ENCODE results near the gene A2ML1.
"Not testable (repeated sequence)": the region's sequence is repeated elsewhere in the genome, so short reads cannot be mapped to it uniquely, and the experiment has no call there.

Gene A2ML1

DNA sequence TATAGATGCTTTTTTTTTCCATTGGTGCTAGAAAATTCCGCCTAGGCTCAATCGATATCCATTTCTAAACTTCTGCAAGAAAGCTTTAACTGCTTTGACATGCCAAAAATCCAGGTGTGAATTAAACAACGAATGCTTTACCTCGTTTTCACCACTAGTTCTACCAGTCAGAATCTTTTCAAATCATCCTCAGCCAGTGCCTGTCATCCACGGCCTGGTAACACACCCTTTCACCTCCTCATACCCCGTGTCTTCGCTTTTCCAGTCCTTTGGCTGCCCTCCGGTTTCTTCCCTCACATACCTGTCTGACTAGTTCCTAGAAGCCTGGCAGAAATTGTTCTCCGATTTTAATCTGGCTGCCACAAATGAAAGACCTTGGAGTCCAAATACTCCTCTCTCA, 90.5 kb downstream of the A2ML1 start:
- WGBS, result 24% methylated on average over 8 of the region's 9 CpGs
- H3K9me3 ChIP-seq (ENCODE audit: control insufficient read depth, low read length), result no peaks in the 10 kb centered on the region

GRCh38 chr12:8913702-8914032, 91.2 kb downstream of the A2ML1 start:
- H3K9me3 ChIP-seq (ENCODE audit: control insufficient read depth, low read length), result no peaks in the 10 kb centered on the region

More for the DNA sequence above, 90.5 kb downstream of the A2ML1 start:
- Histone ChIP-seq H3K36me3 (ENCODE audit: control insufficient read depth in 1 of 2, insufficient read depth in 2 of 2, low read depth in 1 of 2, low read length in 2 of 2) (no peaks in the 10 kb centered on the region), H3K14ac (ENCODE audit: low read length in 2 of 2) (no peak overlapping the region), H2BK120ac (ENCODE audit: low read depth, low read length) (no peak overlapping the region), H3K27me3 (ENCODE audit: control insufficient read depth in 1 of 2, insufficient read depth in 1 of 2, low read length in 2 of 2) (no peaks in the 10 kb centered on the region), H4K91ac (ENCODE audit: low read length) (no peak overlapping the region), H2AK5ac (ENCODE audit: low read length, severe bottlenecking) (no peak overlapping the region), H3K23ac (ENCODE audit: low read length in 2 of 2) (no peak overlapping the region), H3K4me1 (ENCODE audit: control insufficient read depth, insufficient read depth, low read depth, low read length) (peaks cover 3% of the 10 kb centered on the region), H2AFZ (ENCODE audit: low read depth, low read length) (no peak overlapping the region), H2BK12ac (ENCODE audit: low read length in 2 of 2) (no peak overlapping the region), H3K4ac (ENCODE audit: low read depth in 1 of 2, low read length in 2 of 2) (no peak overlapping the region), H3K27ac (ENCODE audit: low read length, poor library complexity, severe bottlenecking) (no peak overlapping the region), H3K4me2 (ENCODE audit: low read length, poor library complexity, severe bottlenecking) (no peak overlapping the region), H3K4me3 (ENCODE audit: insufficient read depth in 1 of 2, low read depth in 1 of 2, low read length in 2 of 2) (no peak overlapping the region), H3K9ac (ENCODE audit: low read length) (peak overlapping the region; percentile 90), H2BK15ac (ENCODE audit: low read depth, poor library complexity, severe bottlenecking) (no peak overlapping the region), H3K18ac (ENCODE audit: low read depth in 1 of 2, low read length in 2 of 2) (no peak overlapping the region), H2BK5ac (ENCODE audit: low read depth, low read length, poor library complexity, severe bottlenecking) (no peak overlapping the region), H4K8ac (ENCODE audit: low read length) (peak overlapping the region; percentile 16), H3K79me1 (replicated peaks; ENCODE audit: low read length, poor library complexity, severe bottlenecking) (peaks cover 4% of the 10 kb centered on the region)
- DNase-seq, result no peak

GRCh38 chr12:8914033-8914715, 91.8 kb downstream of the A2ML1 start, which contains the start of gene PHC1:
TSS of gene PHC1 (plus strand) at chr12:8914509. CDS start at chr12:8917678, 3,169 bp downstream.
- peak within 1 kb of the TSS; percentile 1 for H2AFZ ChIP-seq (ENCODE audit: low read depth, low read length)
- not testable (repeated sequence) for H3K36me3 ChIP-seq (ENCODE audit: control insufficient read depth in 1 of 2, insufficient read depth in 2 of 2, low read depth in 1 of 2, low read length in 2 of 2); H2AK5ac ChIP-seq (ENCODE audit: low read length, severe bottlenecking); H3K9me3 ChIP-seq (ENCODE audit: control insufficient read depth, low read length); H4K91ac ChIP-seq (ENCODE audit: low read length); H3K27me3 ChIP-seq (ENCODE audit: control insufficient read depth in 1 of 2, insufficient read depth in 1 of 2, low read length in 2 of 2); H2BK5ac ChIP-seq (ENCODE audit: low read depth, low read length, poor library complexity, severe bottlenecking); H3K4me1 ChIP-seq (ENCODE audit: control insufficient read depth, insufficient read depth, low read depth, low read length); H3K79me1 ChIP-seq (replicated peaks; ENCODE audit: low read length, poor library complexity, severe bottlenecking)
- WGBS, result 0% methylated on average over 8 of the region's 57 CpGs
- H4K8ac ChIP-seq (ENCODE audit: low read length), result peak within 1 kb of the TSS; percentile 3
- H3K27ac ChIP-seq (ENCODE audit: low read length, poor library complexity, severe bottlenecking), result peak within 1 kb of the TSS; percentile 87
- H3K4ac ChIP-seq (ENCODE audit: low read depth in 1 of 2, low read length in 2 of 2), result peak within 1 kb of the TSS in 1 of 2 experiments; percentile 32
- peak within 1 kb of the TSS; percentile 90 for H3K9ac ChIP-seq (ENCODE audit: low read length)
- peak within 1 kb of the TSS; percentile 67 to 83 for H3K18ac ChIP-seq (ENCODE audit: low read depth in 1 of 2, low read length in 2 of 2)
- H3K14ac ChIP-seq (ENCODE audit: low read length in 2 of 2), result peak within 1 kb of the TSS in 1 of 2 experiments; percentile 14
- DNase-seq, result peak; percentile 88
- H2BK120ac ChIP-seq (ENCODE audit: low read depth, low read length), result peak within 1 kb of the TSS; percentile 64
- H2BK15ac ChIP-seq (ENCODE audit: low read depth, poor library complexity, severe bottlenecking), result peak within 1 kb of the TSS; percentile 33
- peak within 1 kb of the TSS in 1 of 2 experiments; percentile 40 for H3K23ac ChIP-seq (ENCODE audit: low read length in 2 of 2)
- H3K4me3 ChIP-seq (ENCODE audit: insufficient read depth in 1 of 2, low read depth in 1 of 2, low read length in 2 of 2), result peak within 1 kb of the TSS; percentile 74 to 96
- peak within 1 kb of the TSS; percentile 79 for H3K4me2 ChIP-seq (ENCODE audit: low read length, poor library complexity, severe bottlenecking)
- H2BK12ac ChIP-seq (ENCODE audit: low read length in 2 of 2), result peak within 1 kb of the TSS in 1 of 2 experiments; percentile 74

More at GRCh38 chr12:8913702-8914032, 91.2 kb downstream of the A2ML1 start:
- Histone ChIP-seq H3K4me2 (ENCODE audit: low read length, poor library complexity, severe bottlenecking) (peak overlapping the region; percentile 71), H3K14ac (ENCODE audit: low read length in 2 of 2) (no peak overlapping the region), H2AK5ac (ENCODE audit: low read length, severe bottlenecking) (no peak overlapping the region), H3K4me3 (ENCODE audit: insufficient read depth in 1 of 2, low read depth in 1 of 2, low read length in 2 of 2) (peak overlapping the region in 1 of 2 experiments; percentile 88), H2BK15ac (ENCODE audit: low read depth, poor library complexity, severe bottlenecking) (no peak overlapping the region), H3K23ac (ENCODE audit: low read length in 2 of 2) (no peak overlapping the region), H3K27me3 (ENCODE audit: control insufficient read depth in 1 of 2, insufficient read depth in 1 of 2, low read length in 2 of 2) (no peaks in the 10 kb centered on the region), H3K18ac (ENCODE audit: low read depth in 1 of 2, low read length in 2 of 2) (no peak overlapping the region), H2BK120ac (ENCODE audit: low read depth, low read length) (no peak overlapping the region), H3K36me3 (ENCODE audit: control insufficient read depth in 1 of 2, insufficient read depth in 2 of 2, low read depth in 1 of 2, low read length in 2 of 2) (peaks cover 0 to 2% of the 10 kb centered on the region in 2 experiments), H3K4me1 (ENCODE audit: control insufficient read depth, insufficient read depth, low read depth, low read length) (peaks cover 3% of the 10 kb centered on the region), H3K9ac (ENCODE audit: low read length) (peak overlapping the region; percentile 90), H3K79me1 (replicated peaks; ENCODE audit: low read length, poor library complexity, severe bottlenecking) (peaks cover 7% of the 10 kb centered on the region), H4K91ac (ENCODE audit: low read length) (no peak overlapping the region), H3K27ac (ENCODE audit: low read length, poor library complexity, severe bottlenecking) (peak overlapping the region; percentile 87), H3K4ac (ENCODE audit: low read depth in 1 of 2, low read length in 2 of 2) (peak overlapping the region in 1 of 2 experiments; percentile 4), H2BK12ac (ENCODE audit: low read length in 2 of 2) (no peak overlapping the region), H2BK5ac (ENCODE audit: low read depth, low read length, poor library complexity, severe bottlenecking) (no peak overlapping the region), H4K8ac (ENCODE audit: low read length) (no peak overlapping the region), H2AFZ (ENCODE audit: low read depth, low read length) (no peak overlapping the region)
- 12% methylated on average over 5 of the region's 6 CpGs for WGBS
- no peak for DNase-seq

- Histone ChIP-seq H3K4ac (ENCODE audit: low read depth in 1 of 2, low read length in 2 of 2) (peak overlapping the region in 1 of 2 experiments; percentile 32), H2BK15ac (ENCODE audit: low read depth, poor library complexity, severe bottlenecking) (peak overlapping the region; percentile 33), H3K23ac (ENCODE audit: low read length in 2 of 2) (no peak overlapping the region), H3K79me1 (replicated peaks; ENCODE audit: low read length, poor library complexity, severe bottlenecking) (peaks cover 15% of the 10 kb centered on the region), H3K18ac (ENCODE audit: low read depth in 1 of 2, low read length in 2 of 2) (peak overlapping the region; percentile 67 to 83), H4K8ac (ENCODE audit: low read length) (no peak overlapping the region), H3K36me3 (ENCODE audit: control insufficient read depth in 1 of 2, insufficient read depth in 2 of 2, low read depth in 1 of 2, low read length in 2 of 2) (peaks cover 4 to 10% of the 10 kb centered on the region in 2 experiments), H2AK5ac (ENCODE audit: low read length, severe bottlenecking) (no peak overlapping the region), H2BK12ac (ENCODE audit: low read length in 2 of 2) (peak overlapping the region in 1 of 2 experiments; percentile 74), H3K4me2 (ENCODE audit: low read length, poor library complexity, severe bottlenecking) (peak overlapping the region; percentile 79), H3K14ac (ENCODE audit: low read length in 2 of 2) (peak overlapping the region in 1 of 2 experiments; percentile 14), H3K4me1 (ENCODE audit: control insufficient read depth, insufficient read depth, low read depth, low read length) (peaks cover 3% of the 10 kb centered on the region), H3K4me3 (ENCODE audit: insufficient read depth in 1 of 2, low read depth in 1 of 2, low read length in 2 of 2) (peak overlapping the region; percentile 74 to 96), H2BK120ac (ENCODE audit: low read depth, low read length) (no peak overlapping the region), H3K27ac (ENCODE audit: low read length, poor library complexity, severe bottlenecking) (peak overlapping the region; percentile 49), H3K27me3 (ENCODE audit: control insufficient read depth in 1 of 2, insufficient read depth in 1 of 2, low read length in 2 of 2) (no peaks in the 10 kb centered on the region), H2AFZ (ENCODE audit: low read depth, low read length) (peak overlapping the region; percentile 1), H4K91ac (ENCODE audit: low read length) (no peak overlapping the region), H3K9ac (ENCODE audit: low read length) (peak overlapping the region; percentile 85), H2BK5ac (ENCODE audit: low read depth, low read length, poor library complexity, severe bottlenecking) (no peak overlapping the region), H3K9me3 (ENCODE audit: control insufficient read depth, low read length) (no peaks in the 10 kb centered on the region)
- under 1% methylated on average over 30 of the region's 35 CpGs for WGBS
- DNase-seq, result peak; percentile 63
Observed at GRCh38 chr12:8914716-8915526, 92.5 kb downstream of the A2ML1 start.
